SK-N-SH (cell line): Measurements from ENCODE around the gene GAS7. TPM values are rescaled to one million over a fixed set of nuclear protein-coding genes. Genes with fewer than 3 reads are reported as not detected.

Experiments
- CTCF ChIA-PET: fragments of 300-600, 350-600 bp; formaldehyde crosslinking; extraction: SDS; loops from one replicate; lab custom pipeline; 2021; lab: Yijun Ruan, JAX
- POLR2A ChIA-PET: fragments of 350-600 bp; sonication (Branson Sonifier 250); formaldehyde crosslinking; extraction: SDS; loops from one replicate; lab custom pipeline; 2020; ENCODE audit warnings: antibody characterized with exemption, inconsistent platforms; lab: Yijun Ruan, JAX
- DNase-seq: peaks from one replicate; pipeline ENCODE4 v3.0.0; 2012
- H2AFZ ChIP-seq: fragments of 200-600 bp; sonication (generic); 2 replicates; pipeline ENCODE4 v1.8.1; 2016; ENCODE audit warnings: antibody characterized with exemption, mild to moderate bottlenecking, low read depth
- H3F3A ChIP-seq: fragments of 200-600 bp; sonication (generic); replicated peaks from 2 replicates; pipeline ENCODE3; 2016; ENCODE audit warnings: antibody characterized with exemption, mild to moderate bottlenecking; ENCODE audit not compliant: insufficient read depth
- H3K27ac ChIP-seq, 2 experiments: fragments of 200-500 bp in 1 of 2; fragments of 200-600 bp in 1 of 2; sonication (Bioruptor generic) in 1 of 2; sonication (generic), shearing (Covaris generic) in 1 of 2; 2 replicates each; pipeline versions ENCODE4 v1.5.1 to v1.6.1; 2014 to 2016; ENCODE audit warnings: low read depth in 2 of 2, inconsistent platforms in 1 of 2, low read length in 1 of 2, mild to moderate bottlenecking in 1 of 2, mixed read lengths in 1 of 2
- H3K27me3 ChIP-seq: fragments of 200-600 bp; sonication (generic), shearing (Covaris generic); 2 replicates; pipeline ENCODE4 v1.6.1; 2016; ENCODE audit warnings: mixed run types; ENCODE audit not compliant: insufficient read depth
- H3K36me3 ChIP-seq, 2 experiments: fragments of 200-500 bp in 1 of 2; fragments of 200-600 bp in 1 of 2; sonication (Bioruptor generic) in 1 of 2; sonication (generic) in 1 of 2; replicated peaks in 1 of 2; 2 replicates each; pipeline versions ENCODE3 to v1.5.1; 2014 to 2016; ENCODE audit warnings: low read length in 1 of 2, mild to moderate bottlenecking in 1 of 2; ENCODE audit not compliant: insufficient read depth in 2 of 2, control insufficient read depth in 1 of 2
- H3K4me1 ChIP-seq, 2 experiments: fragments of 200-500 bp in 1 of 2; fragments of 200-600 bp in 1 of 2; sonication (Bioruptor generic) in 1 of 2; sonication (generic), shearing (Covaris generic) in 1 of 2; 2 replicates each; pipeline versions ENCODE4 v1.5.1 to v1.6.1; 2014 to 2016; ENCODE audit warnings: low read depth in 1 of 2, low read length in 1 of 2, mixed run types in 1 of 2; ENCODE audit not compliant: insufficient read depth in 2 of 2, control insufficient read depth in 1 of 2
- H3K4me2 ChIP-seq: fragments of 200-600 bp; sonication (generic), shearing (Covaris generic); 2 replicates; pipeline ENCODE4 v1.6.1; 2017; ENCODE audit warnings: mixed run types
- H3K4me3 ChIP-seq, 2 experiments: fragments of 200-500 bp in 1 of 2; fragments of 200-600 bp in 1 of 2; sonication (Bioruptor generic) in 1 of 2; sonication (generic), shearing (Covaris generic) in 1 of 2; 2 replicates each; pipeline versions ENCODE4 v1.5.1 to v1.8.1; 2014 to 2016; ENCODE audit warnings: low read depth in 2 of 2, inconsistent platforms in 1 of 2, low read length in 1 of 2, mild to moderate bottlenecking in 1 of 2, mixed read lengths in 1 of 2, moderate library complexity in 1 of 2
- H3K79me2 ChIP-seq: fragments of 200-600 bp; sonication (generic); 2 replicates; pipeline ENCODE4 v1.8.1; 2017; ENCODE audit warnings: mild to moderate bottlenecking; ENCODE audit not compliant: insufficient read depth
- H3K9ac ChIP-seq: fragments of 200-600 bp; sonication (generic); 2 replicates; pipeline ENCODE4 v1.6.1; 2017; ENCODE audit warnings: mixed run types
- H3K9me2 ChIP-seq: fragments of 200-600 bp; sonication (generic); 2 replicates; pipeline ENCODE4 v1.6.1; 2017; ENCODE audit warnings: mixed run types
- H3K9me3 ChIP-seq: fragments of 200-600 bp; sonication (generic); 2 replicates; pipeline ENCODE4 v1.6.1; 2017; ENCODE audit warnings: mixed run types, mild to moderate bottlenecking, moderate library complexity
- H4K20me1 ChIP-seq: fragments of 200-600 bp; sonication (generic); 2 replicates; pipeline ENCODE4 v1.6.1; 2017; ENCODE audit warnings: mild to moderate bottlenecking, mixed run types; ENCODE audit not compliant: insufficient read depth
- CHD2 ChIP-seq: fragments of 150-350 bp; IDR thresholded peaks from 2 replicates; pipeline ENCODE4 v1.6.1; 2018; ENCODE audit warnings: low read length; ENCODE audit not compliant: partially characterized antibody
- EP300 ChIP-seq, 2 experiments: IDR thresholded peaks; 2 replicates each; pipeline versions ENCODE4 v1.4.0 to v1.6.1; 2012; ENCODE audit warnings: borderline replicate concordance in 1 of 2, low read depth in 1 of 2, low read length in 1 of 2
- FOSL2 ChIP-seq: IDR thresholded peaks from 2 replicates; pipeline ENCODE4 v1.4.0; 2012; ENCODE audit warnings: low read depth, mild to moderate bottlenecking, moderate library complexity, borderline replicate concordance
- FOXJ3 ChIP-seq: sonication (generic); formaldehyde crosslinking; IDR thresholded peaks from 2 replicates; pipeline ENCODE4 v1.5.1; 2020; ENCODE audit warnings: mild to moderate bottlenecking, missing genetic modification reagents
- GATA2 ChIP-seq: sonication (generic); formaldehyde crosslinking; IDR thresholded peaks from 2 replicates; pipeline ENCODE4 v1.5.0; 2020; ENCODE audit warnings: mild to moderate bottlenecking, missing genetic modification reagents
- MXI1 ChIP-seq: IDR thresholded peaks from 2 replicates; pipeline ENCODE4 v1.6.1; 2012; ENCODE audit warnings: mild to moderate bottlenecking, low read depth, low read length, improper control_type of control experiment
- NRF1 ChIP-seq: IDR thresholded peaks from 2 replicates; pipeline ENCODE4 v1.6.1; 2012; ENCODE audit warnings: low read depth, mild to moderate bottlenecking, low read length
- POLR2AphosphoS5 ChIP-seq: IDR thresholded peaks from 2 replicates; pipeline ENCODE4 v1.6.1; 2012; ENCODE audit warnings: low read depth, low read length
- RCOR1 ChIP-seq: fragments of 150-350 bp; IDR thresholded peaks from 2 replicates; pipeline ENCODE4 v1.6.1; 2017; ENCODE audit warnings: antibody characterized with exemption, low read length
- RFX5 ChIP-seq: IDR thresholded peaks from 2 replicates; pipeline ENCODE4 v1.6.1; 2012; ENCODE audit warnings: mild to moderate bottlenecking, improper control_type of control experiment, low read length
- SIN3A ChIP-seq: IDR thresholded peaks from 2 replicates; pipeline ENCODE4 v1.6.1; 2012; ENCODE audit warnings: low read depth, mild to moderate bottlenecking, low read length, moderate library complexity, borderline replicate concordance
- TCF12 ChIP-seq: IDR thresholded peaks from 2 replicates; pipeline ENCODE4 v1.4.0; 2012
- TEAD4 ChIP-seq: IDR thresholded peaks from 2 replicates; pipeline ENCODE4 v1.4.0; 2012; ENCODE audit warnings: mild to moderate bottlenecking, borderline replicate concordance; ENCODE audit not compliant: insufficient read depth
- YY1 ChIP-seq: IDR thresholded peaks from 2 replicates; pipeline ENCODE4 v1.4.0; 2012; ENCODE audit warnings: low read depth, mild to moderate bottlenecking
- WGBS: methylation state at CpG from one replicate; pipeline ENCODE4 v1.1.6; 2017; ENCODE audit warnings: low lambda C conversion rate; 5-methylcytosine and 5-hydroxymethylcytosine counted together
- polyA plus RNA-seq, 3 experiments: library from polyadenylated mRNA; depleted of rRNA; stranded (reverse); fragments of >200 nt; gene quantifications; 2 replicates each; pipeline ENCODE4 v1.2.3, GENCODE V29; 2012
- TF ChIP-seq, protein P1 (sequence below): IDR thresholded peaks from 2 replicates; pipeline ENCODE4 v1.4.0; 2012; ENCODE audit warnings: low read depth, borderline replicate concordance
- TF ChIP-seq, protein P2 (sequence below): IDR thresholded peaks from 2 replicates; pipeline ENCODE4 v1.4.0; 2012; ENCODE audit warnings: low read depth, borderline replicate concordance
- TF ChIP-seq, protein P3 (sequence below): IDR thresholded peaks from 2 replicates; pipeline ENCODE4 v1.6.1; 2012; ENCODE audit warnings: mild to moderate bottlenecking, low read depth, low read length, moderate library complexity

The GAS7 gene
- polyA plus RNA-seq, 1 of the 3 experiments (the other 2 are of a cell fraction), result 0.12 TPM

DNA sequence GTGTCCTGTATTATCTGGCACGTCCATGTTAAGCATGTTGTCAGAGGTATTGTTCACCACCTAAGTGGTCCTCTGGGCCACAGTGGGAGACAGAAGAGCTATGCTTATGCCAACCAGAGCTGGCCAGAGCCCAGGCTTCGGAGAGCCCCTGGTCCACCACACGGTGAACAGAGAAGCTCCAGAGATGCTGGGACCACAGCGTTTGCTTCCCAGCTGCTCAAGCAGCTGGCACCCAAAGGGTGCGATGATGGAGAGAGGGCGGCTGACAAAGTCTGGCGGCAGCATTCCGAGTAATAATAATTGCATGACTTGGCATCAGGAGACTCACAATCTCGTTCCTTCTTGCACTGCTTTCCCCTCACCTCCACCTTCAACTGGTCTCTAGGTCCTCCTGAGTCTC is 257.6 kb downstream of the GAS7 start:
- CTCF ChIA-PET, result interaction anchor here (1.2 to 1.8 kb wide), 3 partner anchors 12 to 674 kb away, joined by 3 to 7 read pairs (median 4); no protein-coding TSS in a partner anchor
- no peaks in the 10 kb centered on the region for H3K79me2 ChIP-seq
- no peaks in the 10 kb centered on the region for H3K4me1 ChIP-seq
- H3K36me3 ChIP-seq, result no peaks in the 10 kb centered on the region
- no peaks in the 10 kb centered on the region for H4K20me1 ChIP-seq
- no peak overlapping the region for H2AFZ ChIP-seq
- no peaks in the 10 kb centered on the region for H3K9me2 ChIP-seq
- no peaks in the 10 kb centered on the region for H3F3A ChIP-seq
- 35% methylated on average over 4 of the region's 9 CpGs for WGBS
- DNase-seq, result no peak
- H3K4me2 ChIP-seq, result no peak overlapping the region
- H3K4me3 ChIP-seq, result no peak overlapping the region
- TF ChIP-seq RFX5 (no peak), EP300 (IDR thresholded peaks at IDR 0.05; ENCODE audit: borderline replicate concordance in 1 of 2, low read depth in 1 of 2, low read length in 1 of 2) (no peak), TCF12 (no peak), RCOR1 (no peak), FOSL2 (no peak), MXI1 (no peak), NRF1 (no peak), GATA2 (CRISPR knock-in tag) (no peak), CHD2 (no peak), SIN3A (no peak)
- TF ChIP-seq, protein P1, sequence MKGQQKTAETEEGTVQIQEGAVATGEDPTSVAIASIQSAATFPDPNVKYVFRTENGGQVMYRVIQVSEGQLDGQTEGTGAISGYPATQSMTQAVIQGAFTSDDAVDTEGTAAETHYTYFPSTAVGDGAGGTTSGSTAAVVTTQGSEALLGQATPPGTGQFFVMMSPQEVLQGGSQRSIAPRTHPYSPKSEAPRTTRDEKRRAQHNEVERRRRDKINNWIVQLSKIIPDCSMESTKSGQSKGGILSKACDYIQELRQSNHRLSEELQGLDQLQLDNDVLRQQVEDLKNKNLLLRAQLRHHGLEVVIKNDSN, result no peak
- TF ChIP-seq, protein P2, sequence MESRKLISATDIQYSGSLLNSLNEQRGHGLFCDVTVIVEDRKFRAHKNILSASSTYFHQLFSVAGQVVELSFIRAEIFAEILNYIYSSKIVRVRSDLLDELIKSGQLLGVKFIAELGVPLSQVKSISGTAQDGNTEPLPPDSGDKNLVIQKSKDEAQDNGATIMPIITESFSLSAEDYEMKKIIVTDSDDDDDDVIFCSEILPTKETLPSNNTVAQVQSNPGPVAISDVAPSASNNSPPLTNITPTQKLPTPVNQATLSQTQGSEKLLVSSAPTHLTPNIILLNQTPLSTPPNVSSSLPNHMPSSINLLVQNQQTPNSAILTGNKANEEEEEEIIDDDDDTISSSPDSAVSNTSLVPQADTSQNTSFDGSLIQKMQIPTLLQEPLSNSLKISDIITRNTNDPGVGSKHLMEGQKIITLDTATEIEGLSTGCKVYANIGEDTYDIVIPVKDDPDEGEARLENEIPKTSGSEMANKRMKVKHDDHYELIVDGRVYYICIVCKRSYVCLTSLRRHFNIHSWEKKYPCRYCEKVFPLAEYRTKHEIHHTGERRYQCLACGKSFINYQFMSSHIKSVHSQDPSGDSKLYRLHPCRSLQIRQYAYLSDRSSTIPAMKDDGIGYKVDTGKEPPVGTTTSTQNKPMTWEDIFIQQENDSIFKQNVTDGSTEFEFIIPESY, result no peak
- TF ChIP-seq, all 33 proteins: peak for 0
- Histone ChIP-seq H3K9ac (no peak overlapping the region), H3K9me3 (no peaks in the 10 kb centered on the region), H3K27ac (no peak overlapping the region), H3K27me3 (0 out of 2 replicates have a peak, but pooled peaks cover 4% of the 10 kb centered on the region)
- POLR2A ChIA-PET, result no interaction called here

DNA sequence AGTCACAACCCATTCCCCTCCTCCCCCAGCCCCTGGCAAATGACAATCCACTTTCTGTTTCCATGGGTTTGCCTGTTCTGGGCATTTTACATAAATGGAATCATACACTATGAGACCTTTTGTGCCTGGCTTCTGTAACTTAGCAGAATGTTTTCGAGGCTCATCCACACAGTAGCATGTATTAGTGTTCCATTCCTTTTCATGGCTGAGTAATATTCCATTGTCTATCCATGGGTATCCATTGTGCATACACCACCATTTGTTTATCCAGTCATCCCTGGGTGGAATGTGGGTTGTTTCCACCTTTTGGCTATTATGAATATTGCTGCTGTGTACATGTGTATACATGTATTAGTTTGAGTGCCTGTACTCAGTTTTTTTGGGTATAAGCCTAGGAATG is 259.6 kb downstream of the GAS7 start:
- Histone ChIP-seq H3K4me3 (no peak overlapping the region), H2AFZ (no peak overlapping the region), H3K4me1 (no peaks in the 10 kb centered on the region), H4K20me1 (no peaks in the 10 kb centered on the region), H3K79me2 (no peaks in the 10 kb centered on the region), H3K9me3 (no peaks in the 10 kb centered on the region), H3K4me2 (no peak overlapping the region), H3K9ac (no peak overlapping the region), H3K27ac (no peak overlapping the region), H3K27me3 (no peaks in the 10 kb centered on the region), H3K36me3 (no peaks in the 10 kb centered on the region), H3F3A (no peaks in the 10 kb centered on the region), H3K9me2 (no peaks in the 10 kb centered on the region)
- ChIA-PET POLR2A (no interaction called here), CTCF (interaction anchor here (0.7 to 1.1 kb wide), 2 partner anchors 10 to 17 kb away, joined by 3 to 5 read pairs; no protein-coding TSS in a partner anchor)
- WGBS, result 4% methylated on average over 1 of the region's 1 CpG
- no peak for DNase-seq
- TF ChIP-seq GATA2 (CRISPR knock-in tag) (no peak), POLR2AphosphoS5 (no peak), TEAD4 (no peak), FOXJ3 (CRISPR knock-in tag) (no peak), YY1 (no peak)
- TF ChIP-seq, protein P3, sequence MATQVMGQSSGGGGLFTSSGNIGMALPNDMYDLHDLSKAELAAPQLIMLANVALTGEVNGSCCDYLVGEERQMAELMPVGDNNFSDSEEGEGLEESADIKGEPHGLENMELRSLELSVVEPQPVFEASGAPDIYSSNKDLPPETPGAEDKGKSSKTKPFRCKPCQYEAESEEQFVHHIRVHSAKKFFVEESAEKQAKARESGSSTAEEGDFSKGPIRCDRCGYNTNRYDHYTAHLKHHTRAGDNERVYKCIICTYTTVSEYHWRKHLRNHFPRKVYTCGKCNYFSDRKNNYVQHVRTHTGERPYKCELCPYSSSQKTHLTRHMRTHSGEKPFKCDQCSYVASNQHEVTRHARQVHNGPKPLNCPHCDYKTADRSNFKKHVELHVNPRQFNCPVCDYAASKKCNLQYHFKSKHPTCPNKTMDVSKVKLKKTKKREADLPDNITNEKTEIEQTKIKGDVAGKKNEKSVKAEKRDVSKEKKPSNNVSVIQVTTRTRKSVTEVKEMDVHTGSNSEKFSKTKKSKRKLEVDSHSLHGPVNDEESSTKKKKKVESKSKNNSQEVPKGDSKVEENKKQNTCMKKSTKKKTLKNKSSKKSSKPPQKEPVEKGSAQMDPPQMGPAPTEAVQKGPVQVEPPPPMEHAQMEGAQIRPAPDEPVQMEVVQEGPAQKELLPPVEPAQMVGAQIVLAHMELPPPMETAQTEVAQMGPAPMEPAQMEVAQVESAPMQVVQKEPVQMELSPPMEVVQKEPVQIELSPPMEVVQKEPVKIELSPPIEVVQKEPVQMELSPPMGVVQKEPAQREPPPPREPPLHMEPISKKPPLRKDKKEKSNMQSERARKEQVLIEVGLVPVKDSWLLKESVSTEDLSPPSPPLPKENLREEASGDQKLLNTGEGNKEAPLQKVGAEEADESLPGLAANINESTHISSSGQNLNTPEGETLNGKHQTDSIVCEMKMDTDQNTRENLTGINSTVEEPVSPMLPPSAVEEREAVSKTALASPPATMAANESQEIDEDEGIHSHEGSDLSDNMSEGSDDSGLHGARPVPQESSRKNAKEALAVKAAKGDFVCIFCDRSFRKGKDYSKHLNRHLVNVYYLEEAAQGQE, result no peak
